Ishikawa (cell line): ENCODE results near the gene SOX12.
A peak's percentile ranks its signal among the peaks of the same experiment; 100 is the strongest.

Experiments
- CEBPB ChIP-seq: IDR thresholded peaks from 2 replicates; pipeline ENCODE4 v1.6.1; 2012
- CREB1 ChIP-seq: IDR thresholded peaks from 2 replicates; pipeline ENCODE4 v1.6.1; 2012; ENCODE audit warnings: low read depth
- EGR1 ChIP-seq: IDR thresholded peaks from 2 replicates; pipeline ENCODE4 v1.6.1; 2012
- EP300 ChIP-seq: IDR thresholded peaks from 2 replicates; pipeline ENCODE4 v1.6.1; 2012; ENCODE audit warnings: borderline replicate concordance
- FOXM1 ChIP-seq: IDR thresholded peaks from 2 replicates; pipeline ENCODE4 v1.6.1; 2012; ENCODE audit warnings: low read depth, borderline replicate concordance
- NFIC ChIP-seq: IDR thresholded peaks from 2 replicates; pipeline ENCODE4 v1.6.1; 2012
- RAD21 ChIP-seq: IDR thresholded peaks from 2 replicates; pipeline ENCODE4 v1.6.1; 2012; ENCODE audit warnings: low read depth
- REST ChIP-seq: IDR thresholded peaks from 2 replicates; pipeline ENCODE4 v1.6.1; 2012; ENCODE audit warnings: low read depth, mild to moderate bottlenecking
- TAF1 ChIP-seq: IDR thresholded peaks from 2 replicates; pipeline ENCODE4 v1.6.1; 2012; ENCODE audit warnings: low read depth, mild to moderate bottlenecking
- TCF12 ChIP-seq: IDR thresholded peaks from 2 replicates; pipeline ENCODE4 v1.6.1; 2012; ENCODE audit warnings: low read depth
- TEAD4 ChIP-seq: IDR thresholded peaks from 2 replicates; pipeline ENCODE4 v1.6.1; 2012
- YY1 ChIP-seq: IDR thresholded peaks from 2 replicates; pipeline ENCODE4 v1.6.1; 2012; ENCODE audit warnings: low read depth
- ZBTB7A ChIP-seq: IDR thresholded peaks from 2 replicates; pipeline ENCODE4 v1.6.1; 2012; ENCODE audit warnings: low read depth
- TF ChIP-seq, protein P1 (sequence below): IDR thresholded peaks from 2 replicates; pipeline ENCODE4 v1.6.1; 2012
- TF ChIP-seq, protein P2 (sequence below): IDR thresholded peaks from 2 replicates; pipeline ENCODE4 v1.6.1; 2012

Gene SOX12

DNA sequence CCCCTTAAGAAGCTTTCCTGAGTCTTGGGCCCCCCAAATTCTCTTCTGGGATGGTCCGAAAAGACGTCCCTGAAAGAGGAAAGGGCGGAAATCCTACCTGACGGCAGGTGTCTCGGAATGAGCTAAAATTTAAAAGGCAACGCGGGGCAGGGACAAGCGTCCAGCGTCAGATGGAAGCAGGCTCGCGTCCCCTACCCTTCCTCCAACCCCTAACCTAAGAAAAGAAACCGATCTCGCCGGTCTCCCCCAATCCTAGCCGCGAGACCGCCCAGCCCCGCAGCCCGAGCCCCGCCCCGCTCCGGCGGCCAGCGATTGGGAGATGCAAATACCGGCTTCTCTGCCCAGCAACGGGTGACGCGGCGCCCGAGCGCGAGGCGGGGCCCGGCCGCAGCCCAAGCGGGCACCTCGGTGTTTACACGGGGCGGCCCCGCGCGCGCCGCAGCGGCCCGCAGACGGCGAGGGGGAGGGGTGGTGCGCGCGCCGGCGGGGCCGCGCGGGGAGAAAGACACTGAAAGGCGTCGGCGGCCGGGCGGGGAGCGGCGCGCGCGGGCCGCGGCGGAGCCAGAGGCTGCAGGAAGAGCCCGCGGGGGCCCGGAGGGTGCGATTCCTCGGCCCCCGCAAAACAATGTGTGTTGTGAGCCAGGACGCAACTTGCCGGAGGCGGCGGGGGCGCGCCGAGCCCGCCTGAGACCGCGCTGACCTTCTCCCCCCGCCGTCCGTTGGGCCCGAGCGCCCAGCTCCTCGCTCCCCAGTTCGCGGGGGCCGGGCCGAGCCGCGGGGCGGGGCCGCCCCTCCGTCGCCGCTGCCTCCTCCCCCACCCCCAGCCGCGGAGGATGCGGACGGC is at the start of gene SOX12:
TSS of gene SOX12 (plus strand) at position 508 of the 844 bp plus-strand sequence. CDS start 373 bp downstream, outside the sequence.
- no peak for TF ChIP-seq TEAD4
- TF ChIP-seq ZBTB7A: peak; percentile 29; the same call in 1 of the 2 replicates
- TF ChIP-seq RAD21: no peak
- peak; percentile 60; the same call in 1 of the 2 replicates for TF ChIP-seq EGR1
- TF ChIP-seq, protein P1, sequence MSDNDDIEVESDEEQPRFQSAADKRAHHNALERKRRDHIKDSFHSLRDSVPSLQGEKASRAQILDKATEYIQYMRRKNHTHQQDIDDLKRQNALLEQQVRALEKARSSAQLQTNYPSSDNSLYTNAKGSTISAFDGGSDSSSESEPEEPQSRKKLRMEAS: no peak; the same call in 1 of the 2 replicates
- TF ChIP-seq TAF1: peak; percentile 20; the same call in 1 of the 2 replicates
- no peak for TF ChIP-seq FOXM1
- peak; percentile 11; the same call in 1 of the 2 replicates for TF ChIP-seq EP300
- peak; percentile 9; the same call in 1 of the 2 replicates for TF ChIP-seq TCF12
- TF ChIP-seq CREB1: peak; percentile 89
- TF ChIP-seq CEBPB: no peak
- no peak; the same call in 1 of the 2 replicates for TF ChIP-seq NFIC
- TF ChIP-seq, protein P2, sequence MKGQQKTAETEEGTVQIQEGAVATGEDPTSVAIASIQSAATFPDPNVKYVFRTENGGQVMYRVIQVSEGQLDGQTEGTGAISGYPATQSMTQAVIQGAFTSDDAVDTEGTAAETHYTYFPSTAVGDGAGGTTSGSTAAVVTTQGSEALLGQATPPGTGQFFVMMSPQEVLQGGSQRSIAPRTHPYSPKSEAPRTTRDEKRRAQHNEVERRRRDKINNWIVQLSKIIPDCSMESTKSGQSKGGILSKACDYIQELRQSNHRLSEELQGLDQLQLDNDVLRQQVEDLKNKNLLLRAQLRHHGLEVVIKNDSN: no peak
- no peak for TF ChIP-seq YY1
- TF ChIP-seq REST: no peak

GRCh38 chr20:275791-276190 is 49.6 kb upstream of the SOX12 start:
- TF ChIP-seq EP300: no peak
- TF ChIP-seq, protein P1: no peak
- TF ChIP-seq CEBPB: no peak
- no peak for TF ChIP-seq TEAD4
- no peak for TF ChIP-seq FOXM1
- TF ChIP-seq TAF1: no peak
- no peak for TF ChIP-seq CREB1
- TF ChIP-seq, protein P2: no peak
- TF ChIP-seq TCF12: no peak
- no peak for TF ChIP-seq NFIC
- TF ChIP-seq RAD21: no peak
- TF ChIP-seq EGR1: no peak
- no peak for TF ChIP-seq YY1
- no peak for TF ChIP-seq REST

DNA sequence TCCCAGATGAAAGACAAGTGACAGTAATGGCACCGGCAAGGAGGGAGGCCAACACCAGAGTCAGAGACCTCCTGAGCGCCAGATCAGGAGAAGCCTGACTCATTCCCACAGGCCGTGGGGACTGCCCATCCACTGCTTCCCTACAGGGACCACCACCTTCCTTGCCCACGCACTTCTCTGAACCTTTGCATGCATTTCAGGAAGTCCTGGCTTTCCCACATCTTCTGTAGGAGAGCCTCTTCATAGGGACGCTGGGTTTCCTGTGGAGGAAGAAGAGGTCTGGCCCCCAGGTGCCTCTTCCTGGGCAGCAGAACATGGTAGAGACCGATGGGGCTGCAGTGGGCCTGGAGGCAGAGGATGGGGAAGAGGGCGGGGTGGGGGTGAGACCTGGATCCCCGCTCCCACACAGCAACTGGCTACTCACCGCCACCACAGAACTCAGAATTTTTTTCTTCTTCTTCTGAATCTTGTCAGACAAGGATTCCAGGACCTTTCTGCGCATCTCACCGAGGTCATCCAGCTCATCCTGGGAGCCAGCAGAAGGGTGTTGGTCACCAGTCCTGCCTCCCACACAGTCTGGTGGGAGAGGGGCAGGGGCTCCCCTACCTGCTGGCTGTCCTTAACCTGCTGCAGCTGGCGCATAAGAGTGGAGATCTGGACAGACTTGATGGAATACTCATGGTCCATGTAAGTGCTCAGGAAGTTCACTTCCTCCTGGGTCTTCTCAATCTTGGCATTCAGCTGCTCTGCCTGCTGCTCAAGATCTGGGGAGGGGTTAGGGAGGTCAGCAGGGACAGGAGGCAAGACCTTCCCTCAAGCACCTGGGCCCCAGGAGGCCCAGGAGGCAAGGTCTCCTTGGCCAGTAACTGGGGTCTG is 48.5 kb upstream of the SOX12 start:
- TF ChIP-seq CEBPB (no peak), YY1 (no peak), RAD21 (no peak), REST (no peak), EGR1 (no peak), CREB1 (no peak), TCF12 (no peak), TAF1 (no peak), TEAD4 (no peak), FOXM1 (no peak), NFIC (no peak), ZBTB7A (no peak), EP300 (no peak)
- TF ChIP-seq, protein P2: no peak
- TF ChIP-seq, protein P1: no peak
